Measurements from ENCODE around the gene SSRP1.

DNA sequence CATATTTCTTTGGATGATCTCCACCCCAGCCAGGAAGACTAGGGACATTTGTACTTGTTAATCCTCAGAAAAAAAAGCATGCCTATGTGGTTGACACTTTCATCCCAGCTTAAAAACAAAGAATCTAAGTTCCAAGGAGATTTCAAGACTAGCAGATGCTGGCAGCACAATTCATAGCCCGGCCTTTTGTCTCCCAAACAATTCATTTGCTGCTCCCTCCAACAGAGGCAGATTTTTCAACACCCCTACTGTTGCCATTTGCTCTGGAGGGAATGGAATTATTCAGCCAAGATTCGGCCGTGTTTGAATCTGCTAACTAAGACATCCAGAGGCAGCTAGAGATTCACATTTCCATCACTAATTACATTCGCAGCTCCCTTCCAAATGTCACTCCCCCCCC, 17.8 kb upstream of the SSRP1 start:
- TF ChIP-seq, protein P1, sequence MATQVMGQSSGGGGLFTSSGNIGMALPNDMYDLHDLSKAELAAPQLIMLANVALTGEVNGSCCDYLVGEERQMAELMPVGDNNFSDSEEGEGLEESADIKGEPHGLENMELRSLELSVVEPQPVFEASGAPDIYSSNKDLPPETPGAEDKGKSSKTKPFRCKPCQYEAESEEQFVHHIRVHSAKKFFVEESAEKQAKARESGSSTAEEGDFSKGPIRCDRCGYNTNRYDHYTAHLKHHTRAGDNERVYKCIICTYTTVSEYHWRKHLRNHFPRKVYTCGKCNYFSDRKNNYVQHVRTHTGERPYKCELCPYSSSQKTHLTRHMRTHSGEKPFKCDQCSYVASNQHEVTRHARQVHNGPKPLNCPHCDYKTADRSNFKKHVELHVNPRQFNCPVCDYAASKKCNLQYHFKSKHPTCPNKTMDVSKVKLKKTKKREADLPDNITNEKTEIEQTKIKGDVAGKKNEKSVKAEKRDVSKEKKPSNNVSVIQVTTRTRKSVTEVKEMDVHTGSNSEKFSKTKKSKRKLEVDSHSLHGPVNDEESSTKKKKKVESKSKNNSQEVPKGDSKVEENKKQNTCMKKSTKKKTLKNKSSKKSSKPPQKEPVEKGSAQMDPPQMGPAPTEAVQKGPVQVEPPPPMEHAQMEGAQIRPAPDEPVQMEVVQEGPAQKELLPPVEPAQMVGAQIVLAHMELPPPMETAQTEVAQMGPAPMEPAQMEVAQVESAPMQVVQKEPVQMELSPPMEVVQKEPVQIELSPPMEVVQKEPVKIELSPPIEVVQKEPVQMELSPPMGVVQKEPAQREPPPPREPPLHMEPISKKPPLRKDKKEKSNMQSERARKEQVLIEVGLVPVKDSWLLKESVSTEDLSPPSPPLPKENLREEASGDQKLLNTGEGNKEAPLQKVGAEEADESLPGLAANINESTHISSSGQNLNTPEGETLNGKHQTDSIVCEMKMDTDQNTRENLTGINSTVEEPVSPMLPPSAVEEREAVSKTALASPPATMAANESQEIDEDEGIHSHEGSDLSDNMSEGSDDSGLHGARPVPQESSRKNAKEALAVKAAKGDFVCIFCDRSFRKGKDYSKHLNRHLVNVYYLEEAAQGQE (IDR thresholded peaks at IDR 0.05; ENCODE audit: insufficient read depth in 1 of 2, low read depth in 2 of 2, low read length in 2 of 2): no peak
- TF ChIP-seq POLR2AphosphoS5 (IDR thresholded peaks at IDR 0.05; ENCODE audit: low read depth, low read length): no peak
- no peak for TF ChIP-seq FOXP2 (optimal IDR thresholded peaks at IDR 0.05; ENCODE audit: borderline replicate concordance, extremely low read depth, extremely low read length, insufficient read depth)
- TF ChIP-seq TAF1 (IDR thresholded peaks at IDR 0.05; ENCODE audit: borderline replicate concordance, insufficient read depth, low read length): no peak
- TF ChIP-seq SIN3A (IDR thresholded peaks at IDR 0.05; ENCODE audit: borderline replicate concordance, insufficient read depth, low read length): no peak

Measured in PFSK-1 (cell line).